ENCODE data around the gene TRMT61A.

TRMT61A gene

DNA sequence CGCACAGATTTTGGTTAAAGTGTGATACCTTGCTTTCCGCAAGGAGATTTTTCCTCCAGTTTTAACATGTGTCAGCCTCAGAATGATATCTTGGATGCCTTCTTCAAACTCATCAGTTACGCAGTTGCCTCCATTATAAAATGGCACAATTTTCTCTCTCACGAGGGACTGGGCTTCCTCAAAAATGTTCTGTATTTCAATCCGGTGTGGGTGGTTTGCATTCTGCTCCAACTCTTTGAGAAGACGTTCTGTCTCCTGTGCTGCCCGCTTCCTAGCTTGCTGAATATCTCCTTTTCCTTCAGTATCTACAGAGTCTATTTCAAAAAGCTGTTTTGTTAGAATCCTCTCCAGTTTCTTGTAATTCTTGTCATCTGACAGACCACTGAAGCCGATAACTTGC lies 31.7 kb downstream of the TRMT61A start:
- H3K4me1 Mint-ChIP-seq, result peaks cover 62% of the 10 kb centered on the region
- CTCF ChIA-PET, result interaction anchor here (1.2 kb wide), 1 partner anchor 42 kb away, joined by 4 read pairs; no protein-coding TSS in a partner anchor
- peak overlapping the region; percentile 91 for H3K4me3 Mint-ChIP-seq
- H3K9me3 Mint-ChIP-seq, result no peaks in the 10 kb centered on the region
- peak overlapping the region; percentile 94 for H3K27ac Mint-ChIP-seq
- no peaks in the 10 kb centered on the region for H3K27me3 Mint-ChIP-seq
- no peak for DNase-seq
- H3K36me3 Mint-ChIP-seq, result peaks cover 31% of the 10 kb centered on the region

- DNase-seq, result peak; percentile 71
- Mint-ChIP-seq H3K4me1 (peaks cover 68% of the 10 kb centered on the region), H3K36me3 (peaks cover 33% of the 10 kb centered on the region), H3K27me3 (no peaks in the 10 kb centered on the region), H3K27ac (peak overlapping the region; percentile 94), H3K4me3 (peak overlapping the region; percentile 91), H3K9me3 (no peaks in the 10 kb centered on the region)
- CTCF ChIA-PET, result interaction anchor here (1.2 to 1.6 kb wide), 3 partner anchors 10 to 170 kb away, joined by 3 to 4 read pairs (median 4); no protein-coding TSS in a partner anchor
Measured at GRCh38 chr14:103561381-103562178, 32.6 kb downstream of the TRMT61A start.

DNA sequence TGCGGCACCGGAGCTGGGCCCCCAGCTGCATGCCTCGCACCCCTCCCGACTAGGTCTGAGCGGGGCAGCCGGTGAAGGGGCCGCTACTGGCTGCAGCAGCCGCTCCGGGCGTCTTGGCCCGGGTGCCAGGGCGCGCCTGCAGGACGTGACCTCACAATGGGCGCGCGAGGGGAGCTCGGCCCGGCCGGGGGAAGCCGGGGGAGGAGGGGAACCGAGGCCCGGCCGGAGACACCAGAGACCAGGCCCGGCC lies 33.1 kb downstream of the TRMT61A start:
- CTCF ChIA-PET, result interaction anchor here (1.2 to 1.6 kb wide), 3 partner anchors 9 to 171 kb away, joined by 3 to 4 read pairs (median 4); no protein-coding TSS in a partner anchor
- H3K36me3 Mint-ChIP-seq, result peaks cover 33% of the 10 kb centered on the region
- peak overlapping the region; percentile 94 for H3K27ac Mint-ChIP-seq
- H3K4me1 Mint-ChIP-seq, result peaks cover 67% of the 10 kb centered on the region
- DNase-seq, result no peak
- no peaks in the 10 kb centered on the region for H3K27me3 Mint-ChIP-seq
- no peaks in the 10 kb centered on the region for H3K9me3 Mint-ChIP-seq
- H3K4me3 Mint-ChIP-seq, result peak overlapping the region; percentile 91

DNA sequence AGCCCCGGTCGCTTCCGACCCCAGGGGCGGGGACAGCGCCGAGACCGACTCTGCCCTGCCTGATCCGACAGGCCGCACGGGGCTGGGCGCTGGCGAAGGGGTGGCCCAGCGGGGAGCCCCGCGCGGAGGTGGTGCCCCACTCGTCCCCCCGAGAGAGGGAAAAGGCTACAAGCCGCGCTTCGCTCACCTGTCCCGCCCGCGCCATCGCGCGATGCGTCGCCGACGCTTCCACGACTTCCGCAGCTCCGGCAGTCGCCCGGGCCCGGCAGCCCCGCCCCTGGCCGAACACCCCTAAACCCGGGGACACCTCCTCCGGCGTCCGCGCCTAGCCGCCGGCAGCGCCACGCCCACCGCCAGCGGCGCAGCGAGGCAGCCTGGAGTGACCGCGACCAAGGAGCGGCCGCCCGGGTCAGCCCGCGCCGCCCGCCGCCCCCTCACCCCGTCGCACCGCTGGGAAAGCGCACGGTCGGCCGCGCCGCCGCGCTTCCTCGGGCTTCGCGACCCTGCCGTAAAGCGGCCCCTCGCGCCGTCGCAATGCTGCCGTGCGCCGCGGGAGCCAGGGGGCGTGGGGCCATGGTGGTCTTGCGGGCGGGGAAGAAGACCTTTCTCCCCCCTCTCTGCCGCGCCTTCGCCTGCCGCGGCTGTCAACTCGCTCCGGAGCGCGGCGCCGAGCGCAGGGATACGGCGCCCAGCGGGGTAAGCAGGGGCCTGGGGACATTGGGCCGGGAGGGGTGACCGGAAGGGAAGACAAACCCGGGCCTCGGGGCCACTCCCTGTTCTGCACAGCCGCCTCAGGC lies 33.6 kb downstream of the TRMT61A start, which contains the start of the genes BAG5 and COA8:
Gene BAG5 (minus strand): TSS at position 229 of the 797 bp plus-strand sequence. CDS start 1,493 bp downstream, outside the sequence.
Gene COA8 (plus strand): TSS at position 532 of the 797 bp plus-strand sequence. CDS start 42 bp downstream, at position 574.
- DNase-seq, result peak; percentile 91
- Mint-ChIP-seq H3K36me3 (peaks cover 31% of the 10 kb centered on the region), H3K27me3 (no peaks in the 10 kb centered on the region), H3K9me3 (no peaks in the 10 kb centered on the region), H3K4me3 (peak within 1 kb of the TSS; percentile 91), H3K27ac (peak within 1 kb of the TSS; percentile 94), H3K4me1 (peaks cover 62% of the 10 kb centered on the region)
- CTCF ChIA-PET, result interaction anchor here (1.3 to 1.6 kb wide), 3 partner anchors 9 to 171 kb away, joined by 3 to 5 read pairs (median 4); no protein-coding TSS in a partner anchor

DNA sequence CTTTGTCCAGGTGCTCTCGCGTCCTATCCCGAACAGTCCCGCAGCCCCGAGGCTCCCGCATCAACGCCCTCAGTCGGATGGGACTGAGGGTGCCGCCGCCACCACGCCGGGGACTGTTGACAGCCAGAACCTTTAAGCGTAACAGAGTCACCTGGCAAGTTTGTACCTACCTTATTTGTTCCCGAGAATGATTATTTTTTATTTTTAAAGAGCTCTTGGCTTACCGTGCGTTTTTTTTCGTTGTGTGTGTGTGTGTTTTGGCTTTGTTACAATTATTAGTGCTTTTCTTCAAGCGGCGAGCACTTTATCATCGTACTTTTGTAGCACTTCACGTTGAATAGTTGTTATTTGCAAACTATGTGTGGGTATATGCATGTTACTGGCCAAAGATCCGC lies 34.2 kb downstream of the TRMT61A start:
- H3K36me3 Mint-ChIP-seq, result peaks cover 30% of the 10 kb centered on the region
- no peaks in the 10 kb centered on the region for H3K27me3 Mint-ChIP-seq
- H3K9me3 Mint-ChIP-seq, result no peaks in the 10 kb centered on the region
- DNase-seq, result no peak
- CTCF ChIA-PET, result interaction anchor here (1.5 kb wide), 1 partner anchor 45 kb away, joined by 5 read pairs; no protein-coding TSS in a partner anchor
- peak overlapping the region; percentile 91 for H3K4me3 Mint-ChIP-seq
- H3K4me1 Mint-ChIP-seq, result peaks cover 60% of the 10 kb centered on the region
- peak overlapping the region; percentile 86 for H3K27ac Mint-ChIP-seq

DNA sequence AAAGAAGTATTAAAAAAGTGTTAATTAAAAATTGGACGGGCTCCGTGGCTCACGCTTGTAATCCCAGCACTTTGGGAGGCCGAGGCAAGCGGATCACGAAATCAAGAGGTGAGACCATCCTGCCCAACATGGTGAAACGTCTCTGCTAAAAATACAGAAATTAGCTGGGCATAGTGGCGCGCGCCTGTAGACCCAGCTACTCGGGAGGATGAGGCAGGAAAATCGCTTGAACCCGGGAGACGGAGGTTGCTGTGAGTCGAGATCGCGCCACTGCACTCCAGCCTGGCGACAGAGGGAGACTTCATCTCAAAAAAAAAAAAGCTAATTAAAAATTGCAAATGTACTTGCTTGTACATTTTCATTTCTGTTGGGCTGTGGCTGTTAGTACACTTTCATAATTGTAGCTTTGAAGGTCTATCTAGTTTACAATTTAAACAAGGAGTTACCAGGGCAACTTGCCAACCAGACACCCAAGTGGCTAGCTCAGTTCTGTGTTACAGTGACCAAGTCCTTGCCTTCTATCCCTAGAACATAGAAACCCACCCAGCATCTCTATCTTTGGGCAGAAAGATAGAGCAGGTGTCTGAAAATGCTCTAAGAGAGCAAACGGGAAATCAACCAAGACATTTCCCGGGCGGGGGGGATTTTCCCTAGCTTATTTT lies 35.0 kb downstream of the TRMT61A start:
- H3K9me3 Mint-ChIP-seq, result no peaks in the 10 kb centered on the region
- peak overlapping the region; percentile 91 for H3K4me3 Mint-ChIP-seq
- H3K36me3 Mint-ChIP-seq, result peaks cover 26% of the 10 kb centered on the region
- H3K27ac Mint-ChIP-seq, result peak overlapping the region; percentile 64
- CTCF ChIA-PET, result interaction anchor here (1.5 to 1.9 kb wide), 2 partner anchors 43 to 45 kb away, joined by 4 to 5 read pairs; no protein-coding TSS in a partner anchor
- no peaks in the 10 kb centered on the region for H3K27me3 Mint-ChIP-seq
- peaks cover 53% of the 10 kb centered on the region for H3K4me1 Mint-ChIP-seq
- no peak for DNase-seq

- Mint-ChIP-seq H3K9me3 (no peaks in the 10 kb centered on the region), H3K4me3 (no peak overlapping the region), H3K4me1 (peaks cover 18% of the 10 kb centered on the region), H3K27ac (no peak overlapping the region), H3K27me3 (no peaks in the 10 kb centered on the region), H3K36me3 (peaks cover 9% of the 10 kb centered on the region)
- DNase-seq, result no peak
- CTCF ChIA-PET, result no interaction called here
Measured at GRCh38 chr14:103568952-103569351, 40.0 kb downstream of the TRMT61A start.

DNA sequence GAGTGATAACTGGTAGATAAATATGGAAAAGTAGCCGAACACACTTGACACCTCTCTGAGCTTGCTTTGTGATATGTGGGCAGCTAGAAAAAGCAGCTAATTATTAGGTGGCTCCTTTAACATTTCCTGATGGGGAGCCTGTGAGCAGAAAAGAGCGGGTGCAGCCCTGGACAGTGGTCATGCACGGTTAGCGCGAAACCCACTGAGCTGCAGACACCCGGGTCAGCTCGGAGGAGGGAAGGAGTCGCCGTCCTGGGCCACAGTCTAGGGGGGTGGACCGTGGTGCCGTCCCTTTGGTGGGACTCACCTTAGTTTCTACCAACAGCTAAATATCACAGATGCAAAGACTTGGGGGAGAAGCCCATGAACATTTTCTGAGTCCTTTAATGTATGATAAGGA lies 40.4 kb downstream of the TRMT61A start:
- Mint-ChIP-seq H3K36me3 (peaks cover 13% of the 10 kb centered on the region), H3K27me3 (no peaks in the 10 kb centered on the region), H3K9me3 (no peaks in the 10 kb centered on the region), H3K4me3 (no peak overlapping the region), H3K27ac (no peak overlapping the region), H3K4me1 (peaks cover 15% of the 10 kb centered on the region)
- CTCF ChIA-PET, result no interaction called here
- no peak for DNase-seq

GRCh38 chr14:103574104-103574503 lies 45.1 kb downstream of the TRMT61A start:
- H3K36me3 Mint-ChIP-seq, result peaks cover 23% of the 10 kb centered on the region
- H3K27me3 Mint-ChIP-seq, result no peaks in the 10 kb centered on the region
- CTCF ChIA-PET, result interaction anchor here (0.6 to 0.7 kb wide), 2 partner anchors 106 to 124 kb away, joined by 3 to 4 read pairs; no protein-coding TSS in a partner anchor
- DNase-seq, result no peak
- no peak overlapping the region for H3K4me3 Mint-ChIP-seq
- no peaks in the 10 kb centered on the region for H3K9me3 Mint-ChIP-seq
- no peak overlapping the region for H3K27ac Mint-ChIP-seq
- no peaks in the 10 kb centered on the region for H3K4me1 Mint-ChIP-seq

- H3K27ac Mint-ChIP-seq, result no peak overlapping the region
- peaks cover 21% of the 10 kb centered on the region for H3K36me3 Mint-ChIP-seq
- DNase-seq, result no peak
- no peaks in the 10 kb centered on the region for H3K27me3 Mint-ChIP-seq
- no peaks in the 10 kb centered on the region for H3K9me3 Mint-ChIP-seq
- CTCF ChIA-PET, result interaction anchor here (0.6 kb wide), 2 partner anchors 124 to 371 kb away, joined by 3 read pairs; no protein-coding TSS in a partner anchor
- H3K4me1 Mint-ChIP-seq, result no peaks in the 10 kb centered on the region
- no peak overlapping the region for H3K4me3 Mint-ChIP-seq
Measured at GRCh38 chr14:103574707-103575285, 45.8 kb downstream of the TRMT61A start.

- Mint-ChIP-seq H3K9me3 (no peaks in the 10 kb centered on the region), H3K27me3 (no peaks in the 10 kb centered on the region), H3K36me3 (peaks cover 21% of the 10 kb centered on the region), H3K27ac (no peak overlapping the region), H3K4me3 (no peak overlapping the region), H3K4me1 (no peaks in the 10 kb centered on the region)
- CTCF ChIA-PET, result interaction anchor here (1.2 kb wide), 1 partner anchor 103 kb away, joined by 5 read pairs; no protein-coding TSS in a partner anchor
- DNase-seq, result no peak
Measured at GRCh38 chr14:103576371-103577024, 47.5 kb downstream of the TRMT61A start.

DNA sequence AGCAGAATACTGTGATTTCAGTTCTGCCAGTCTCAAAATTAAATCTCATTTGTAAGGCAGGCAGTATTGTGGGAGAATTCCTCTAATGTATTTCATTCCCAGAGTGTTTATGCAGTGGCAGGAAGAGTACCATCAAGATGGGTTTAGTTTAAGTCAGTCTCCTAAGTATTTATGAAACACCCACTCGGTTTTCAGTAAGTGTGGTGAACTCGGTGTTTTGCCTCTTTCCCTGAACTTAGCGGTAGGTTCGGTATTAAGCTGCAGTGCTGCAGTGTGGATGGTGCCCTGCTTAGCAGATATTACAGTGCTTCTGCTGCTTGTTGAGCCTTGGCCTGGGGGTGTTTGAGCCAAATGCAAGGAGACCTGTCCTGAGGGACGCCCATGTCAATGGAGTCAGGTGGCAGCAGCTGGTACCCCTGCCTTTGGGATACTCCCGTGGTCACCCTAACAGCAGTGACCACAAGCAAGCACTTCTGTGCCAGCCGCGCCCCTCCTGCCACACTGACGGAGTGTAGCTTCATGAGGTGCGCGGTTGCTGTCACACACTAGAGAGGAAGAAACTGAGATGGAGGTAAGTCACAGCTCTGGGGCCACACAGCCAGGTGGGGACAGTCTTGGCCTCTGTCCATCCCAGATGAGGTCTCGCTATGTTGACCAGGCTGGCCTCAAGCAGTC lies 49.5 kb downstream of the TRMT61A start:
- DNase-seq, result no peak
- no peak overlapping the region for H3K27ac Mint-ChIP-seq
- CTCF ChIA-PET, result no interaction called here
- no peak overlapping the region for H3K4me3 Mint-ChIP-seq
- peaks cover 18% of the 10 kb centered on the region for H3K36me3 Mint-ChIP-seq
- no peaks in the 10 kb centered on the region for H3K27me3 Mint-ChIP-seq
- no peaks in the 10 kb centered on the region for H3K4me1 Mint-ChIP-seq
- H3K9me3 Mint-ChIP-seq, result no peaks in the 10 kb centered on the region

- H3K4me3 Mint-ChIP-seq, result no peak overlapping the region
- H3K27ac Mint-ChIP-seq, result no peak overlapping the region
- CTCF ChIA-PET, result no interaction called here
Measured at GRCh38 chr14:103581206-103581605, 52.2 kb downstream of the TRMT61A start.

More at GRCh38 chr14:103581206-103581605, 52.2 kb downstream of the TRMT61A start:
- DNase-seq, result no peak
- no peaks in the 10 kb centered on the region for H3K9me3 Mint-ChIP-seq
- no peaks in the 10 kb centered on the region for H3K4me1 Mint-ChIP-seq
- no peaks in the 10 kb centered on the region for H3K27me3 Mint-ChIP-seq
- H3K36me3 Mint-ChIP-seq, result peaks cover 5% of the 10 kb centered on the region
